Upper lobe of right lung (tissue), 1 donor: ENCODE data around the gene UGT1A9. TPM values are rescaled to one million over a fixed set of nuclear protein-coding genes. Genes with fewer than 3 reads are reported as not detected.
A peak's percentile ranks its signal among the peaks of the same experiment; 100 is the strongest.
"Not testable (repeated sequence)": the region's sequence is repeated elsewhere in the genome, so short reads cannot be mapped to it uniquely, and the experiment has no call there.

Experiments
- ATAC-seq: fragments of 200-7000 bp; cut with Tn5 transposase; one replicate; pipeline ENCODE4 v1.9.1; 2020; ENCODE audit warnings: mild to moderate bottlenecking, moderate library complexity
- DNase-seq: peaks from one replicate; pipeline ENCODE4 v3.0.0-alpha.2; 2020
- H3K27ac ChIP-seq: fragments of 200-600 bp; one replicate; pipeline ENCODE4 v1.8.0; 2022
- H3K27me3 ChIP-seq: fragments of 200-600 bp; one replicate; pipeline ENCODE4 v1.8.0; 2022; ENCODE audit warnings: mild to moderate bottlenecking
- H3K36me3 ChIP-seq: fragments of 200-600 bp; one replicate; pipeline ENCODE4 v1.8.0; 2022
- H3K4me1 ChIP-seq: fragments of 200-600 bp; one replicate; pipeline ENCODE4 v1.8.0; 2022
- H3K4me3 ChIP-seq: fragments of 200-600 bp; one replicate; pipeline ENCODE4 v1.8.0; 2022; ENCODE audit warnings: mild to moderate bottlenecking
- H3K9me3 ChIP-seq: fragments of 200-600 bp; one replicate; pipeline ENCODE4 v1.8.0; 2022
- intact Hi-C: fragments of 100-400 bp; cut with DNase I; formaldehyde crosslinking; loops from one replicate; pipeline ENCODE4 v1.11.0; 2022
- total RNA-seq: library from RNA; stranded (reverse); fragmentation: NEBNext Ultra II Directional; extraction: Animal tissue kit (Norgen Biotek cat#: 25700); gene quantifications from one replicate; pipeline ENCODE4 v1.2.1, GENCODE V29; 2021
- TF ChIP-seq, protein P1 (sequence below): fragments of 200-600 bp; IDR thresholded peaks from one replicate; pipeline ENCODE4 v1.8.0; 2022; ENCODE audit warnings: antibody characterized with exemption
- donor health status: DM: no; HTN: yes; CAD: no; lungs with severe emphysema.

UGT1A9 gene
- total RNA-seq, 1 donor from 2014 or later, result not detected

DNA sequence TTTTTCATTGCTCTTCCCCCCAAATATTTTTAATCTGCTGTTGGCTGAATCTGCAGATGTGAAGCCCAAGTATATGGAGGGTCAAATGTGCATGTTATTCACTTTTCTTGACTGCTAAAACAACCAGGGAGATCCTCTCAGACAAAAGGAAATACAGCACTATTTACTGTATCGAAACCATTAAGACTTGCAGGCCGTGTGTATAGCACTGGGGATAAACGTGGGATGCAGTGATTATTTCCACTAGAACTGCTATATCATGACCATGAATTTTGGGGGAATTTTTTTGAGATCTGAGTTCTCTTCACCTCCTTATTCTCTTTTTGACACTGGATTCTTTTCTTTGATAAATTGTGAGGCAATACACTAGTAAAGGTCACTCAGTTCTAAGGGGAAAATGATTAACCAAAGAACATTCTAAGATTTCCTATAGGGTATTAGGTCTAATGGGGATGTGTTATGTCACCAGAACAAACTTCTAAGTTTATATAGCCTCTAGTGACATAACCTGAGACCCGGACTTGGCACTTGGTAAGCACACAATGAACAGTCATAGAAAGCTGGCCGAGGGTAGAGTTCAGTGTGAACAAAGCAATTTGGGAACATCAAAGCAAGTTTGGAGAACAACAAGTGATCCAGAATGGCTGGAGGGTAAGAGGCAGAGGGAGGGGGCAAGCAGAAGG is 73.5 kb downstream of the UGT1A9 start:
- H3K4me1 ChIP-seq, result no peaks in the 10 kb centered on the region
- ATAC-seq (no peak), DNase-seq (no peak)
- H3K9me3 ChIP-seq, result no peaks in the 10 kb centered on the region
- no peak overlapping the region for H3K27ac ChIP-seq
- intact Hi-C loops, result no loop called here
- no peak overlapping the region for H3K4me3 ChIP-seq
- TF ChIP-seq, protein P1, sequence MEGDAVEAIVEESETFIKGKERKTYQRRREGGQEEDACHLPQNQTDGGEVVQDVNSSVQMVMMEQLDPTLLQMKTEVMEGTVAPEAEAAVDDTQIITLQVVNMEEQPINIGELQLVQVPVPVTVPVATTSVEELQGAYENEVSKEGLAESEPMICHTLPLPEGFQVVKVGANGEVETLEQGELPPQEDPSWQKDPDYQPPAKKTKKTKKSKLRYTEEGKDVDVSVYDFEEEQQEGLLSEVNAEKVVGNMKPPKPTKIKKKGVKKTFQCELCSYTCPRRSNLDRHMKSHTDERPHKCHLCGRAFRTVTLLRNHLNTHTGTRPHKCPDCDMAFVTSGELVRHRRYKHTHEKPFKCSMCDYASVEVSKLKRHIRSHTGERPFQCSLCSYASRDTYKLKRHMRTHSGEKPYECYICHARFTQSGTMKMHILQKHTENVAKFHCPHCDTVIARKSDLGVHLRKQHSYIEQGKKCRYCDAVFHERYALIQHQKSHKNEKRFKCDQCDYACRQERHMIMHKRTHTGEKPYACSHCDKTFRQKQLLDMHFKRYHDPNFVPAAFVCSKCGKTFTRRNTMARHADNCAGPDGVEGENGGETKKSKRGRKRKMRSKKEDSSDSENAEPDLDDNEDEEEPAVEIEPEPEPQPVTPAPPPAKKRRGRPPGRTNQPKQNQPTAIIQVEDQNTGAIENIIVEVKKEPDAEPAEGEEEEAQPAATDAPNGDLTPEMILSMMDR, result no peak
- no peaks in the 10 kb centered on the region for H3K27me3 ChIP-seq
- H3K36me3 ChIP-seq, result no peaks in the 10 kb centered on the region

DNA sequence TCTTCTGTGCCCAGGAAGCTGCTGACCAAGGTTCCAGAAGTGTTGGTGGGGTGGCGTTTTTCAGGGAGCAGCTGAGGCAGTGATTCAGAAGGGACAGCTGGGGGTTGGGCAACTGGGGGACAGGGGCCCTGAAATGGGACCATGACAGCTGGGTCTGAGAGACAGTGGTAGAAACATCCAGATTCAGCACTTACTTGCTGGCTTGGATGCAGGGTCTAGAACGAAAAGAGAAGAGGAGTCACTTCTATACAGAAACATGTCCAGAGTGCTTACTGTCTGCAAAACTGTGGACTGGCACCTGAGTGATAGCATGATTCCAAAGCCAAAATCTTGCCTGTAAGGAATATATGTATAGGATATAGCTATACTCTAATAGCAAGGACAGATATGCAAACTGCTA is 74.1 kb downstream of the UGT1A9 start:
- H3K27ac ChIP-seq, H3K27me3 ChIP-seq, ATAC-seq, H3K4me1 ChIP-seq, H3K36me3 ChIP-seq, intact Hi-C loops, H3K9me3 ChIP-seq, H3K4me3 ChIP-seq, DNase-seq: not testable (repeated sequence)

DNA sequence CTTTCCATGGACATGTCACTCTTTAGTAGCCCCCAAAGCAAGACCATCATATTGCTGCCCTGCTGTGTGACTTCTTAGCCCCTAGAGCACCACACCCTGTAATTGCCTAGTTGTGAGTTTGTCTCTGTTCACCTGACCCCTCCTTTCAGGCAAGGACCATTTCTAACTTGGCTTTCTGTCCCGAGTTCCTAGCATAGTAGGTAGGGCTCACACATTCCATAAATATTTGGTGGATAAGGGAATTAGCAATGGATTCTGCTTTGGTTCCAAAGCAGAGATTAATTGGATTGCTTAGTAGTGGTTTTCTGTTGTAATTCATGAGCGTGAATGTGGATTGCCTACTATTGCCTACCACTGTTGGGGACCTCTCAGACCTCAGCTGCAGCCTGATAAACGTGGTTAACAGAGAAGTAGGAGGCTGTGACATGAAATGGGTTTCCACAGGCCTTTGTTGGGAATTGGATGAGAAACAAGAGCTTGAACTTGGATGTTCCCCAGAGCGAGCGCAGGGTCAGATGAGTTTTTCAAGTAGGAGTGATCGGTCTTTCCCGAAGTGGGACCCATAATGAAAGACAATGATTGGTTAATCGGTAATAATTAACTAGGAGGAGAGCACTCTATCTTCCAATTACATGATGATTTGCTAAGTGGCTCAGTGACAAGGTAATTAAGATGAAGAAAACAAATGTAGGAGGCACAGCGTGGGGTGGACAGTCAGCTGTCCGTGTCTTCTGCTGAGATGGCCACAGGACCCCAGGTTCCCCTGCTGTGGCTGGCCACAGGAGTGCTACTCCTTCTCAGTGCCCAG is 75.0 kb downstream of the UGT1A9 start:
- Histone ChIP-seq H3K27me3 (no peaks in the 10 kb centered on the region), H3K4me1 (no peaks in the 10 kb centered on the region), H3K27ac (no peak overlapping the region), H3K36me3 (no peaks in the 10 kb centered on the region), H3K9me3 (no peaks in the 10 kb centered on the region), H3K4me3 (no peak overlapping the region)
- ATAC-seq (peak; percentile 41), DNase-seq (no peak)
- intact Hi-C loops, result no loop called here
- TF ChIP-seq, protein P1, result no peak

DNA sequence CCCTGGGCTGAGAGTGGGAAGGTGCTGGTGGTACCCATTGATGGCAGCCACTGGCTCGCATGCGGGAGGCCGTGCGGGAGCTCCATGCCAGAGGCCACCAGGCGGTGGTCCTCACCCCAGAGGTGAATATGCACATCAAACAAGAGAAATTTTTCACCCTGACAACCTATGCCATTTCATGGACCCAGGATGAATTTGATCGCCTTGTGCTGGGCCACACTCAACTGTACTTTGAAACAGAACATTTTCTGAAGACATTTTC is 75.5 kb downstream of the UGT1A9 start:
- ATAC-seq (peak; percentile 21), DNase-seq (no peak)
- Histone ChIP-seq H3K4me3 (no peak overlapping the region), H3K27ac (no peak overlapping the region), H3K36me3 (no peaks in the 10 kb centered on the region), H3K9me3 (no peaks in the 10 kb centered on the region), H3K4me1 (no peaks in the 10 kb centered on the region), H3K27me3 (no peaks in the 10 kb centered on the region)
- TF ChIP-seq, protein P1, result no peak
- intact Hi-C loops, result no loop called here

DNA sequence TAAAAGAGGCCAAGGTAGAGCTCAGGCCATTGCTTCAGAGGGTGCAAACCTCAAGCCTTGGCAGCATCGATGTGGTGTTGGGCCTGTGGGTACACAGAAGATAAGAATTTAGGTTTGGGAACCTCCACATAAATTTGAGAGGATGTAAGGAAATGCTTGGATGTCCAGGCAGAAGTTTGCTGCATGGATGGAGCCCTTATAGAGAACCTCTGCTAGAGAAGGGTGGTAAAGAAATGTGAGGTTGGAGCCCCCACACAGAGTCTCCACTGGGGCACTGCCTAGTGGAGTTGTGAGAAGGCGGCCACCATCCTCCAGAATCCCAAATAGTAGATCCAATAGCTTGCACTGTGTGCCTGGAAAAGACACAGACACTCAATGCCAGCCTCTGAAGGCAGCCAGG is 79.0 kb downstream of the UGT1A9 start:
- H3K27ac ChIP-seq, ATAC-seq, H3K9me3 ChIP-seq, H3K4me3 ChIP-seq, H3K27me3 ChIP-seq, H3K36me3 ChIP-seq, intact Hi-C loops, DNase-seq, H3K4me1 ChIP-seq: not testable (repeated sequence)

DNA sequence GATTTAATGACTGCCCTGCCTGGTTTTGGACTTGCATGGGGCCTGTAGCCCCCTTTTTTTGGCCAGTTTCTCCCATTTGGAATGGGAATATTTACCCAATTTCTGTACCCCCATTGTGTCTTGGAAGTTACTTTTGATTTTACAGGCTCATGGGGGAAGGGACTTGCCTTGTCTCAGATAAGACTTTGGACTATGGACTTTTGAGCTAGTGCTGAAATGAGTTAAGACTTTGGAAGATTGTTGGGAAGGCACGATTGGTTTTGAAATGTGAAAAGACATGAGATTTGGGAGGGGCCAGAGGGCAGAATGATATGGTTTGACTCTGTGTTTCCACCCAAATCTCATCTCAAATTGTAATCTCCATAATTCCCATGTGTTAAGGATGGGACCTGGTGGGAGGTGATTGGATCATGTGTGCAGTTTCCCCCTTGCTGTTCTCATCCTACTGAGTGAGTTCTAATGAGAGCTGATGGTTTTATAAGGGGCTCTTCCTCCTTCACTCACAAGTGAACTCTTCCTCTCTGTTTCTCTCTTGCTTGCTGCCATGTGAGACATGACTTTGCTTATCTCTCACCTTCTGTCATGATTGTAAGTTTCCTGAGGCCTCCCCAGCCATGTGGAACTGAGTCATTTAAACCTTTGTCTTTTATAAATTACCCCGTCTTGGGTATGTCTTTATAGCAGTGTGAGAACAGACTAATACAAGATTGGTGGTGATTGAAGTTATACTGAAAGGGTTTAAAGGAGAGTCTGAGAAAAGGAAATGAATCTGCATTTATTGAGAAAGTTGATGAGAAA is 79.7 kb downstream of the UGT1A9 start:
- H3K27me3 ChIP-seq, H3K4me3 ChIP-seq, H3K27ac ChIP-seq, ATAC-seq, DNase-seq, H3K9me3 ChIP-seq, H3K36me3 ChIP-seq, intact Hi-C loops, H3K4me1 ChIP-seq: not testable (repeated sequence)
